Kasumi-1 (cell line): ENCODE data around the gene INPP5A.

Source experiments
- DNase-seq, 2 experiments: peaks; one replicate each; lab custom pipeline; 2025; lab: John Stamatoyannopoulos, UW

Gene INPP5A

DNA sequence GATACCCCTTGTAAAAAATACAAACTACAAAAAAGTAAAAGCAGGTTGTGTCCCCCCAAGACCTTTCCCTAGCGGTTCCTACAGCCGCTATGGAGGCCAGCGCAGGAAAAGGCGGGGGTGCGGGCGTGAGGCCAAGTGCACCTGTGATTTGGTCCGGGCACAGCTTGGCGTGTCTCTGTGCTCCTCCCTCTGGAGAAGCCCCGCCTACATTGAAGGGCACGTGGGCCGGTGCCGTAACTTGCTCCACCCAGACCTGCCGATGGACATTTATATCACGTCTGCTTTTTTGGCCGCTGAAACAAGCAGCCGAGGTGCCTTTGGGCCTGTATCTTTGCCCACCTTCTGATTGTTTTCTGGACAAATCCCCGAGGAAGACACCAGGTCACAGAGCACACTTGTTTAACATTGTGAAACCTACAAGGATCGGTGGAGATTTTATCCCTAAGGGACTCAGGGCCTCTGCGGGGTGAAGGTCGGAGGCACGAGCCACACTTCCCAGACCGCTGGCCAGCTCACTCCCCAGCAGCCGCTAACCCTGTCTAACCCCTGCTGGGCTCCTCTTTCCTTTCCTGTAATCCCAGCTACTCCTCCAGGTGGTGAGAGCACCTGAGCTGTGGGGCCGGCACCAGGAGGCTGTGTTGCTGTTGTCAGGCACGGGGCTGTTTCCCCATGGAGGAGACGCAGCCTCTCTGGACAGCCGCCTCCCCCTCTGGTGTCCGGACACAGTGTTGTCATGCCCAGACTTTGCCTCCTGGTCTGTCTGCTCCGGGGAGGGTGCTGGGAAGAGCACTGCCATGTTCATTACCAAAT lies 18.8 kb upstream of the INPP5A start:
- DNase-seq: no peak

DNA sequence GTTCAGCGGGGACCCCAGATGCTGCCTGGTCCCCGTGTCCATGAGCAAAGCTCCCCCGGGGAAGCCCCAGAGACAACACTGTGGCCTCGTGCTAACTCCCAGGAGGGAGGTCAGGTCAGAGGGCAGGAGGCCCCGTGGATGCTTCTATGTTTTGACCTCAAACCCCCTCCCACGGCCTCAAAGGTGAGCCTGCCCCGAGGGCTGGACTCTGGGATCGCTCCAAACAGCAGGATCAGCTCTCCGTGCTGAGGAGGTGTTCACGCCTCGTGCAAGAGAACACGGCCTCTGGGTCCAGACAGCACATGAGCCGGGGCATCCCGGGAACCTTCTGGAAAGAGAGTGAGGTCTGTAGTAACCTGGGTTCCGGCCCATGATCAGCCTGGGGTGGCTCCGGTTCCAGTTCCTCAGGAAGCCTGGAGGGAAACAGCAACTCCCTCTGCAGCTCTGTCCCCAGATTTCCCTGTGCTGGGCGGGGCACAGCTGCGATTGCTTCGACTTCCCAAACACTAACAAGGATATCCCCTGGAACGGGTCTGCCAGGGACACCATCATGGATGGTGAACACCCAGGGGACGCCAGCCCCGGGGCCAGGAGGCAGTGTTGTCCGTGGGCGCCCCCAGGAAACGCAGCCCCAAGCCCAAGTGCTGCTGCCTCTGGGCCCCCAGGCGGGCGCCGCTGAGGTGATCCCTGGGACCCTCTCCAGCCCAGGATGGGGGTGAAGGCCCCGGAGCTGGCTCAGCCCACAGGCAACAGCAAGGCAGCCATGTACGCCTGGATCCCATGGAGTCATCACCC lies 18.0 kb upstream of the INPP5A start:
- no peak for DNase-seq

DNA sequence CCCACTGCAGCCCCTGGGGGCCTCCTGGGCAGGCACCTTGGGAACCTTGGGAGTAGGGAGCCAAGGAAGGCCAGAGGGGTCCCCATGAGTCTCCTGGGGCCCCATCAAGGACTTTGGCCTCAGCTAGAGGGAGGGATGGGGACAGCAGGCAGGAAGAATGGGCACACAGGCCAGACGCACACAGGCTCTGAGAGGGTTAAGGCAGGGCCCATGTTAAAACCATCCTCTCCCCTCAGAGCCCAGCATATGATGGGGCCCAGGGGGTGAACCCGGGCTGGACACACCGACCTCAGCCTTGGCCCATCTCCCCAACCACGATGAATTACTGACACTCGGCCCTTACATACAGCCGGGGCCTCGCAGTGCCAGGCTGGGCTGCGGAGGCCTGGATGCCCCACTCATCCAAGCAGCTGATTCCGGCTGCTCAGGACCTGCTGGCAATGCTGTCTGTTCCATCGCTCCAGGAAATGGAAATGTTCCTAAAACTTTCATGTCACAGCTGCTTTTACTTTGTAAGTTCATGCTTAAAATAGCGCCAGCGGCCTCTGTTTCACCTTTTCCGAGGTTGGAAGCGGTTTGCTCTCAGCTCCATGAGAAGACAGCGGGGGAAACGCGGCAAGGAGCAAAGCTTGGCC lies 17.3 kb upstream of the INPP5A start:
- no peak for DNase-seq

DNA sequence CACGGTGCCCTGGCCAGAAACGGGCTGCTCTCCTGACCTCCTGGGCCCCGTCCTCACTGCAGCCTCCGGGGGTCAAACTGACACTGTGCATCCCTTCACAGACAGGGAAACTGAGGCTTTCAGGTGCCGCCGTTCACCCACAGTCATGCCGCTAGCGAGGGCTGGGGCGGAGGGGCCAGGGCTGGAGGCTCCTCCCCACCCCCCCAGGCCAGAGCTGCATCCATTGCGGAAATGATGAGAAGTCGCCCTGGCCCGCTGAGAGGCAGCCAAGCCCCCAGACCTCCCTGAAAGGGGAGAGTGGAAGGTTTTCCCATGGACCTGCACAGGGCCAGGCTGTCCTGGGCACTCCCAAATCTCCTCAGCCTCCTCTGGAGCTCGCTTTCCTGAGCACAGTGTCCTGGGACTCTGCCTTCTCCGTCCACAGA lies 16.5 kb upstream of the INPP5A start:
- no peak for DNase-seq

DNA sequence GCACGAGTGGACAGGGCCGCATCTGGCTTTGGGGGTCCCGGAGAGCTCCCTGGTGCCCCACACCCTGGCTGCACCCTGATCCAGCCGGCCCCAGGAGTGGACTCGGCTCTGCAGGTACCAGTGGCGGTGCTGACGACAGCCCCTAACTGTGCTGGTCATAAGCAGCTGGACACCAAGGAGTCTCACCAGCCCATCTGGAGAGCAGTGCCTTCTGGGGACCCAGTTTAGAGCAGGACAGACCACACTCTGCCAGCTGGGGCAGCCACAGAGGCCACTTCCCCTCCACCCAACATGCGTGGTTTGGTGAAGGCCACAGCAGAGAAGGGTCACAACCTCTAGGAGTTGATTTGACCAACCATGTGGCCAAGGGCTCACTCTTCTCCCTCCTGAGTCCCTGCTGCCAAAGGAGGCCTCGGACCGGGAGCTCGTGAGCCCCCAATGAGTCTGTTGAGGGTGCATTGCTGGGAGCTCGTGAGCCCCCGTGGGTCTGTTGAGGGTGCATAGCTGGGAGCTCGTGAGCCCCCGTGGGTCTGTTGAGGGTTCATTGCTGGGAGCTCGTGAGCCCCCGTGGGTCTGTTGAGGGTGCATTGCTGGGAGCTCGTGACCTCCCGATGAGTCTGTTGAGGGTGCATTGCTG lies 16.0 kb upstream of the INPP5A start:
- no peak for DNase-seq

DNA sequence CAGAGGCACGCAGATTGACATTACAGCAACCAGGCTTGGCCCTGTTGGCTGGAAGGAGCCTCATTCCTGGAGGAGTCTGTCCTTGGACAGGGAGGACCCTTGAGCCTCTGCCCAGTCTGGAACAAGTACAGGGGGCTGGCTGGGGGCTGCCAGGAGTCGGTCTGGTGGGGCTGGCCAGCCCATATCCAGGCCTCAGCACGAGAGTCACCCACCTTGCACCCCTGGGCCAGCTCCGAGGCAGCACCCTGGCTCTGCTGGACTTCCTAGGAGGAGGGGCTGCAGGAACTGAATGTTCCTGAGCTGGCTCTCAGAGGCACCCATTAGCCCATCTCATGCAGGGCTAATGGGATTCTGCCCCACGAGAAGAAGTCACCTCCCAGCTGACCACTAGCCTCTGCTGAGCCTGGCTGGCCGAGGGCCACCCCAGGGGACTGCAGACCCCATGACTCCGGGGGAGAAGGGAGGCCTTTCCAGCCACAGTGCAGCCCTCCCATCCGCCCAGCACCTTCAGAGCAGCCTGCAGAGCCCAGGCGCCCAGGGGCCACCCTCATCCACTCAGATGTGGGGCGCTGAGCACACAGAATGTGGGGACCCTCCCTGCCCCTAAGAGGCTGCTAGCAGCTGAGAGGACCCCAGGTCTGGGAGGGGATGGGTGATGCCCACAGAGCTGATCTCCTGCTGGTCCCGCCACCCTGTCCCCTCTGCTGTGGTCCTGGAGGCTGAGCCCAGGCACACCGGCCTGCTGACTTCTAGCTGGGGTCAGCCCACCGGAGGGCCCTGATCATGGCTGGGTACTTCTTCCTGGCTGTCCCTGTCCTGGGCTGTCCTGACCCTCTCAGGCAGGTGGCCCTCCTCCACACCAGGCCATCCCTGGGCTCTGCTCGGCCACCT lies 14.8 kb upstream of the INPP5A start:
- no peak for DNase-seq

DNA sequence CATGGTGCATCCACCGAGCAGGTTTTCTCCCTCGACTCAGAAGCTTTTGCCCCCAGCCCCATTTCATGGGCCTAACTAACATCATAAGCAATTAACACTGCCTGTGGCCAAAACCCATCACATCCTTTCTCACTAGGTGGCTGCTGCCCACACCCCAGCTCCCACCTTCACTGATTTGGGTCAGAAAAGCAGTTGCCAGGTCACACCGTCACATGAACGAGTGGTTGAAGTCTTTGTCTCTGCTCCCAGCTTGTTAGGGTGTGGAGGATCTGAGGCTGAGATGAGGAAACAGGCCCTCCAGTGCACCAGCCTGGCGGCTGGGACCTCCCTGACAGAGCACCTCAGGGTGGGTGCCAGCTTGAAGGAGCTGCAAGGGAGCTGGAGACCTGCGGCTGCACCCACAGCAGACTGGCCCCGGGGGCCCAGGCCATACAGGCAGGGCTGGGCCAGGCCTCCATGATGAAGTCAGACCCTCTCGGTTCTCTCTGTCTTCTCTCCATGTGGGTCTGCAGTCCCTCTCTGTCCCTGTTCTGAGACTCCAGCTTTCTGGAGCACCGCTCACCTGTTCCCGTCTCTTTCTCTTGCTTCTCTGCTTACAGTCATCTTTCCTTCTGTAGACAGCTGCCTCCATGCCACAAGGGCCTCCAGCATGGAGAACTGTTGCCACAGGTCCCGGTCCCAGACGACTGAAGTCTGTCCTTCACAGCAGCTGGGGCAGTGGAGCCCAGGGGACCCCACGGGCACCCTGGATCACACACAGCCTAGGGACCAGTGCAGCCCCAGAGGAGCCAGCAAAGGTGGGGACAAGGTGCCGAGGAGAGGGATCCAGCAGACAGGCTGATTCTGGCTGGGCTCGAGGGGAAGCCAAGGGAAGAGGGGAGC lies 13.8 kb upstream of the INPP5A start:
- DNase-seq: no peak

DNA sequence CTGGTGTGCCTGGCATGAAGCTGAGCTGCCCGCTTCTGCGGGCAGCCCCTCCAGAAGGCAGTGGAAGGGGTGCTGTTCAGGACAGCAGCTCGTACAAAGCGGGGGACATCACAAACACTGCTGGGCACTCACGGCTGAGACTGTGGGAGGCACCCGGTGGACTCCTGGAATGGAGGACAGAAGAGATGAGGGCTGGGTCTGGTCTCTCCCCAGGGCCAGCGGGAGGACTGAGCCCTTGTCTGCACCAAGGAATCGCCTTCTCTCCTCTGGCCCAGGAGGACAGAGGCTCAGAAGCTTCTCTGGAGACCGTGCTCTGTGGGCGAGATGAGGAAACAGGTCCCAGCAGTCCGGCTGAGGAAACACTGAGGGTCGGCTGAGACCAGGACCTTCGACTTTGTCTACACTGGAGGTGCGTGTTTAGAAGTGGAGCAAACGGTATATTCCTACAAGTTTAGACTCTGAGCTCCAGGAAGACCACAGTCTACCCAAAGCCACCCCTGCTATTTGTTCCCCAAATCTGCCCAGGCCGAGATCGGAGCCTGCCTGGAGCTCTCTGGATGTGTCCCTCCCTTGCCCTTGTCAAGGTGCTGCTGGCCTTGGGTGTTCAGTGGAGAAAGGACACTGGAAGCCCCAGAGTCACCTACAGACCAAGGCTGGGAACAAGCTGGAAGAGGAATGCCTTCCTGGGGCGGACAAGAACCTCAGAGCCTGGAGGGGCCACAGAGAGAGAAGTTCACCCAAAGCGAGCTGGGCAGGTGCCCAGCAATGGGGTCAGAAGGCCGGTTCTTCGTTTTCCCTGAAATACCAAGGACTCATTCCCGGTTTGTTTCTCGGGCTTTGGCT lies 12.9 kb upstream of the INPP5A start:
- DNase-seq: no peak

DNA sequence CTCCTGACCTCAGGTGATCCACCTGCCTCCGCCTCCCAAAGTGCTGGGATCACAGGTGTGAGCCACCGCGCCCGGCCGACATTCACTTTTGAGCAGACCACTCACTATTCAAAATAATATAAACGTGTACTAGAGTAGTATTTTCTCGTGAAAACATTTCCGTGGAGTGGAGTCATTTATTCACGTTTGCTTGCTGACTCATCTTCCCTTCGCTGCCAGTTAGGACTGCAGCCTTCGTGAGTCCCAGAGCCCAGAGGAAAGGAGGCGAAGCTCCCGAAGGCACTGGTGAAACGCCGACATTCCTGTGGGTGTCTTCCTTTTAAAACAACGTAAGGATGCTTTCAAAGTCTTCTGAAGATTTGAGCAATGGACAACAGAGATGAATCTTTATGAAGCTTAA lies 10.9 kb upstream of the INPP5A start:
- no peak for DNase-seq

DNA sequence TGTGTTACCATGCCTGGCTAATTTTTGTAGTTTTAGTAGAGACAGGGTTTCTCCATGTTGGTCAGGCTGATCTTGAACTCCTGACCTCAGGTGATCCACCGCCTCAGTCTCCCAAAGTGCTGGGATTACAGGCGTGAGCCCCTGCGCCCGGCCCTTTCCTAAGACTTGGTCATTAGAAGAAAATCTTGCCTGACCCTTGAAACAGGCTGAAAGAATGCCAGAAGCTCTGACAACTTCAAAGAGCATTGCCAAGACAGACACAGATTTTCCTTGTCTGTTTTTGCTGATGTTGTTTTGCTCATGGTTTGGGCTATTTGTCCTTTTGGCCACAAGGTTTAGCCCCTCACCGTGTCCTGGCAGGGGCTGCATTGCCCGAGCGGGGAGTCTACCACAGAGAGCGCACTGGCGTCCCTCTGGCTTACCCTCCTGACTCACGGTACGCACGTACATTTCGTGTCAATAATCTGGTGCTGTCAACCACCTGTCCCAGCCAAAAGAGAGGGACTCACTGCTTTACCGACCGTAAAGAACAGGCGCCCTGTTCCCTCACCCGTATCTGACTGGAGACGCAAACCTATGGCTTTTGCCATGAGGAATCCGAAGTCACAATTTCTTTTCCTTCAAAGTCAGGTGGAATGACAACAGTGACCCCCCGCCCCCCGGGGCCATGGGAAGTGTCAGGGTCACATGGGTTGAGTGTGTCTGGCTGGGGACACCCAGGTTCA lies 10.1 kb upstream of the INPP5A start:
- DNase-seq: no peak

DNA sequence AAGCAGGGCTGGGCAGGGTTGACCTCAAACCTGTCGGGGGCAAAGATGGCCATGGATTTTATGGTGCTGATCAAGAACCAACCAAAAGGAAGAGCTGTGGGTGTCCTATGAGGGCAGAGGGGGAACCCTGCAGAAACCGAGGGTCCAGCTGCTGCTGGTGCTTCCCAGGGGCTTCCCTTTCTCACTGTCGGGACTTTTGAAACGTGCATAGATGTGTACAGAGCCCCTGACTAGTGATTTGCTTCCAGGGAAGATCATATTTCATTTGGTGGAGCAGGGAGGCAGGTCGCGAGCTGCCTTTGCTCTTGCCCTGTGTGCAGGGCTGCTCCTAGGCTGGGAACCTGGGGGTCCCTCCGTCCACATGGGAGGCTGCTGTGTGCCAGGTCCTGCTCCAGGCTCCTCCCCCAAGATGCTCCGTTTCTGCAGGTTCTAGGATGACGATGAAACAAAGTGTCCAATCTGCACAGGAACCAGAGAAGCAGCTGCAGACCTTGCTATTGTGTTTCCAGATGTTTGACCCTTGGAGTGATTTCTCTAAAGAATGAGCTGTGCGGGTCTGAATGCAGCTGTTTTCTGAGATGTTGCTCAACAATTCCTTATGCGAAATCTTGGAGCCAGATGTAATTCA lies 9.4 kb upstream of the INPP5A start:
- DNase-seq: no peak

DNA sequence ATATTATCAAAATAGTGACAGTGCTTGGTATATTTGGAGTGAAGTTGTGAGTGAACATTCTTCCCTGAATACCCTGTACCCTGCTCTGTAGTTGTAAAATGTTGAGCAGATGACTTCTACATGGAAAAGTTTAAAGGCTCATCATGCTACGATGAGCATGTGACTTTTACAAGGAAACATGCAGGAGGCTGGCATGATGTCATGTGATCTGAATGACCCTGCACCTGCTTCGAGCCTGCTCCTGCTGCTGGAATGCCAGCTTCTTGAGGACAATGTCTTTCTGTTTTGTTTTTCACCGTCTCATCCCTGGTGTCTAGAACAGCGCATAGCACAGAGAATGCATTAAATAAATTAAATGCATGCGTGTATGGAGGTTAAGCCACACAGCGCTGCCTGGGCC lies 5.4 kb upstream of the INPP5A start:
- no peak for DNase-seq

DNA sequence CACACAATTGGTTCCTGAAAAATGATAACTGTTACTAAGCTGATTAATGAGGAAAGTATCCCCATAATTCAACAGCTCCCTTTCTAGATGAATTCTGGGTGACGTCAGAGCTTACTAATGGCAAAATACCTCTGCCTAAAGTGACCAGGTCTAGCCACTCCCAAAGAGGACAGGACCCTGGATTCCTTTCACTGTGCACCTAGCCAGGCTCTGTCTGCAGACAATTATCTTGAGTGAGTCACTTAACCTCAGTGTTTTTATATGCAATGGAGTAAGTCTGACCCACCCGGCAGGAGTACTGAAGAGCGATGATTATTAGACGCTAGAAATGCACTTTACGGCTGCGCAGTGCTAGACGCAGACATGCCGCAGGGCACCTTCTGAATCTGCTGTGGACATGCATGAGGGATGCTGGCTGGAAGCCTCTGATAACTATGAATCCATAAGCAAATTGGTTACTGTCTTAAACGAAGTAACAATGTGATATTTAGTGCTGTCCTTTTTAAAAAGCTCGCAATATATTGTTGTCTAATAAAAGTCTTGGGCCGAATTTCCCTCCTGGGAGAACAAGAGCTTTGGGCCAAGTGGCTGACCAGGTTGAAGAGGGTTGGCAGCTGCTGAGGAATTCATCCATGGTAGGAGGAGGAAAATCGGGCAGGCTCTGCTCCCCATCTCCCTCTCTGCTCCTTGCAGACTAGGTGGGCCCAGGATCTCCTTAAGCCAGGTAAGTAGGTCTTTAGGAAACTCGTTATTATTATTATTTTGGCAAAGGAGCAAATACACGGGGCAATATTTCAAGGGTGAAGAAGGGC lies 4.6 kb upstream of the INPP5A start:
- no peak for DNase-seq

DNA sequence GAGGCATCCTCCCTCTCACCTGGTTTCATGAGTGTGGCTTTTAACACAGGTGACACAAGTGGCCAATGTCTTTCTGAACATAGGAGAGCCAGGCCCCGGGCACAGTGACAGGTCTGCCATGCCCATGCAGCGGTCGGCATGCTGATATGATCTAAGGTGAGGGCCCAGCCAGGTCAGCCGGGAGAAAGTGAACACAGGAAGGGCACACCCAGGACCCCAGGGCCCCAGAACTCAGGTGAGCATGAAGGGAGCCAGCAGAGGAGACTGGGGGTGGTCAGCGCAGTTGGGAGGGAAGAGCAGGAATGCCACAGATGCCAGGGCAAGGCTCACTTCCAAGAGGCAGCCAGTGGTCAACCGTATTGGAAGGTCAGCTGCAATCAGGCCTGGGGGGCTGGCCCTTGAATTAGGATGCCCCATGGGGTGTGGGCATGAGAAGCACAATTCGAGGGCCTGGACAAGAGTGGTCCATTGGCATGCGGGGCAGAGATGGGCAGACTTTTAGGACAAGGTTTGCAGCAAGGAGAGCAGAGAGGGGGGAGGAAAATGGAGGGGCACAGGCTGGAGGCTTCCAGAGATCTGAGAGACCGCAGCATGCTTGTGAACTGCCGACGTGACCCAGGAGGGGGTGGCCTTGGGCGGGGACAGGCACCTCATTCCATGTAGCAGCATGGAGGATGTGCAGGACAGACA lies 3.9 kb upstream of the INPP5A start:
- no peak for DNase-seq

DNA sequence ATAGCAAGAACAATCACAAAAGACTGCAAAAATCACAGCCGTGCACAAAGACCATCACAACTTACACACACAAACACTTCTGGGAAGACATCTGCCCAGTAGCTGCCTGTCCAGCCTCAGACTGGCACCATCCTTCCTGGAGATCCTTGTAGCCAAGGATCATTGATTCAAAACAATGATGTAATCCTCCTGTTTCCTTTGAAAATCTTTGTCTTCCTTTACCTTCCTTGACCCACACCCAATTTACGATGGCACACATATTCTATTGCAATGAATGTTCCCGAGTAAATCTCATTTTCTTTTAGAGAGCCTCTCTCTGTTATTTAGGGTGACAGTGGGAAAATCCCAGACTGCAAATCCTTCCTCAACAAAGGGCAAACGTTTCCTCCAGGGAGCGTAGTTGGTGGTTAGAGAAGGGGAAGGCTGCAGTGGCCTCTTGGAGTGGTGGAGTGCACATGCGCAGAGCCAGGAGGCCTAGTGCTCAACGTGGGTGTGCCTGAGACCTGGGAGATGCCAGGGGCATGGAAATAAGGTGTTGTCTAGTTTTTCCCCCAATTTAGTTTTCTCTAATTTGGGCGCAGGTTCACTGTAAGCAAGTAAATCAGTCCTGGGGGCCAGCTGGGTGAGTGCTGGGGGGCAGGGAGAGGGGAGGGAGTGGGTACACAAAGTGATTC lies 3.1 kb upstream of the INPP5A start:
- DNase-seq: no peak

DNA sequence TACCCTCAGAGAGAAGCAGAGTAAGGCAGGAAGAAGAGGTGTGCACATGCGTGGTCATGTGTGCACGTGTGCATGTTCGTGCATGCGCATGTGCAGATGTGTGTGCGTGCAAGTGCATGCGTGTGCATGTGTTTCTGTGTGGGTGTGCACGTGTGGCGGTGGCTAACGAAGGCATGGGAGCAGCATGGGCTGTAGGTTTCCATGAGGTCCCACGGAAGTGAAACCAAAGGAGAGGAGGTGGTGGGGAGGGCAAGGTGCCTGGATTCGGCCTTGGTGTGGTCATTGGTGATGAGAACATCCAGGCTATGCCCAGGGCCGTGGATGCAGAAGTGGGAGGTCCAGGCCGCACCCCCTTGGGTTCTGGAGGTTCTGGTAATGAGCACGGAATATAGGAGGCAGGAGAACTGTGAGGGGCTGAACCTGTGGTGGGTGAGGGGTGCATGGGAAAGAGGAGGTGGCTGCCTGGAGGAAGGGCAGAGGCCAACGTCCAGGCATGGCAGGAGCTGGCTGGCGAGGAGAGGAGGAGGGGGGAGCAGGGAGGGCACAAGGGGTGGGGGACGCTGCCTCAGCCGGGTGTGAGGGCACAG lies 2.4 kb upstream of the INPP5A start:
- DNase-seq: no peak
